Esophagus muscularis mucosa (tissue), 4 donors: ENCODE data around the gene ZNF296. TPM values are rescaled to one million over a fixed set of nuclear protein-coding genes. Genes with fewer than 3 reads are reported as not detected.

Experiments
- DNase-seq: peaks from one replicate; pipeline ENCODE4 v3.0.0-alpha.2; 2017; ENCODE audit errors: extremely low spot score
- H3K27ac ChIP-seq, 4 donors: fragments of 200-600 bp; sonication (generic); replicated peaks in 1 of 4; 1 replicate in 3 of 4; 2 replicates in 1 of 4; pipeline ENCODE4 v1.5.1; 2016 to 2019; ENCODE audit warnings: mild to moderate bottlenecking in 1 of 4
- H3K27me3 ChIP-seq, 4 donors: fragments of 200-600 bp; sonication (generic); one replicate each; pipeline versions ENCODE4 v1.5.1 to v1.6.0; 2016 to 2019
- H3K36me3 ChIP-seq, 4 donors: fragments of 200-600 bp; sonication (generic); one replicate each; pipeline ENCODE4 v1.5.1; 2016 to 2019
- H3K4me1 ChIP-seq, 4 donors: fragments of 200-600 bp; sonication (generic); one replicate each; pipeline ENCODE4 v1.5.1; 2016 to 2019
- H3K4me3 ChIP-seq, 4 donors: fragments of 200-600 bp; sonication (generic); 1 replicate in 2 of 4; 2 replicates in 2 of 4; pipeline ENCODE4 v1.5.1; 2016 to 2019; ENCODE audit warnings: mild to moderate bottlenecking in 4 of 4, moderate library complexity in 1 of 4
- H3K9me3 ChIP-seq, 4 donors: fragments of 200-600 bp; sonication (generic); 1 replicate in 3 of 4; 2 replicates in 1 of 4; pipeline ENCODE4 v1.5.1; 2016 to 2019
- CTCF ChIP-seq, 3 experiments: fragments of 200-600 bp in 2 of 3; fragments of 450-650 bp in 1 of 3; sonication (generic) in 2 of 3; IDR thresholded peaks; one replicate each; pipeline ENCODE4 v1.5.1; 2017 to 2019; ENCODE audit warnings: antibody characterized with exemption in 3 of 3, mild to moderate bottlenecking in 2 of 3, moderate library complexity in 1 of 3
- EP300 ChIP-seq: sonication (generic); formaldehyde crosslinking; IDR thresholded peaks from one replicate; pipeline ENCODE4 v1.6.1; 2017; ENCODE audit warnings: antibody characterized with exemption
- POLR2A ChIP-seq: fragments of 450-650 bp; IDR thresholded peaks from one replicate; pipeline ENCODE4 v1.6.1; 2017; ENCODE audit warnings: antibody characterized with exemption, moderate library complexity, mild to moderate bottlenecking, low read depth
- POLR2AphosphoS5 ChIP-seq, 2 donors: sonication (generic); formaldehyde crosslinking; IDR thresholded peaks; one replicate each; pipeline ENCODE4 v1.6.1; 2017; ENCODE audit warnings: antibody characterized with exemption in 2 of 2
- WGBS: methylation state at CpG from one replicate; pipeline ENCODE4 v1.1.5; 2018; 5-methylcytosine and 5-hydroxymethylcytosine counted together
- intact Hi-C: fragments of 100-400 bp; cut with DNase I; formaldehyde crosslinking; loops from one replicate; pipeline ENCODE4 v1.15.1; 2023
- total RNA-seq, 4 donors: library from RNA; depleted of rRNA; stranded (reverse); fragments of >200 nt; gene quantifications; one replicate each; pipeline versions ENCODE4 v1.1.0 to v1.2.1, GENCODE V29; 2016

Gene ZNF296
- total RNA-seq: under 1 TPM in 2 of 4 donors, not detected in 2; 0.17 to 0.23 TPM

- H3K27ac ChIP-seq: peak within 1 kb of the TSS; percentile 44 to 69 (median 64)
- H3K27me3 ChIP-seq: no peaks in the 10 kb centered on the region
- peak within 1 kb of the TSS; percentile 54 to 64 (median 56) for H3K4me3 ChIP-seq
- no peak for TF ChIP-seq EP300
- TF ChIP-seq POLR2AphosphoS5 (IDR thresholded peaks at IDR 0.05): peak; percentile 50 to 54
- no peak for TF ChIP-seq CTCF (IDR thresholded peaks at IDR 0.05)
- no peak for TF ChIP-seq POLR2A
- H3K36me3 ChIP-seq: peaks cover 0 to 14% (median 10%) of the 10 kb centered on the region in 4 donors
- intact Hi-C loops: loop anchor here (10.0 kb wide), 1 partner anchor 181 kb away; the partner anchor contains the start of gene TOMM40
- no peak for DNase-seq
- H3K4me1 ChIP-seq: peaks cover 32 to 49% (median 48%) of the 10 kb centered on the region in 4 donors
- WGBS: 7% methylated on average over 38 of the region's 81 CpGs
- H3K9me3 ChIP-seq: no peaks in the 10 kb centered on the region
Observed at GRCh38 chr19:45076029-45076850, at the start of gene ZNF296. TSS of gene ZNF296 (minus strand) at chr19:45076478. CDS start at chr19:45076373, 105 bp downstream.

- TF ChIP-seq EP300 (no peak), CTCF (IDR thresholded peaks at IDR 0.05) (no peak), POLR2A (no peak), POLR2AphosphoS5 (IDR thresholded peaks at IDR 0.05) (no peak)
- Histone ChIP-seq H3K36me3 (peaks cover 0 to 8% (median 0%) of the 10 kb centered on the region in 4 donors), H3K9me3 (no peaks in the 10 kb centered on the region), H3K27ac (no peak overlapping the region), H3K4me3 (no peak overlapping the region), H3K4me1 (peaks cover 0 to 14% (median 4%) of the 10 kb centered on the region in 4 donors), H3K27me3 (no peaks in the 10 kb centered on the region)
- WGBS: 89% methylated on average over 2 of the region's 9 CpGs
- intact Hi-C loops: no loop called here
- no peak for DNase-seq
Observed at GRCh38 chr19:45125360-45125759, 49.1 kb upstream of the ZNF296 start.

GRCh38 chr19:45124021-45124420, 47.7 kb upstream of the ZNF296 start:
- no peak for DNase-seq
- H3K36me3 ChIP-seq: peaks cover 0 to 7% (median 0%) of the 10 kb centered on the region in 4 donors
- intact Hi-C loops: no loop called here
- H3K27me3 ChIP-seq: no peaks in the 10 kb centered on the region
- peaks cover 0 to 10% (median 4%) of the 10 kb centered on the region in 4 donors for H3K4me1 ChIP-seq
- H3K4me3 ChIP-seq: no peak overlapping the region
- TF ChIP-seq POLR2AphosphoS5 (IDR thresholded peaks at IDR 0.05): no peak
- TF ChIP-seq POLR2A: no peak
- TF ChIP-seq CTCF (IDR thresholded peaks at IDR 0.05): no peak
- no peak for TF ChIP-seq EP300
- no peaks in the 10 kb centered on the region for H3K9me3 ChIP-seq
- WGBS: 96% methylated on average over 6 of the region's 6 CpGs
- no peak overlapping the region for H3K27ac ChIP-seq

GRCh38 chr19:45123440-45123850, 47.2 kb upstream of the ZNF296 start:
- Histone ChIP-seq H3K27ac (no peak overlapping the region), H3K4me1 (peaks cover 0 to 10% (median 7%) of the 10 kb centered on the region in 4 donors), H3K27me3 (no peaks in the 10 kb centered on the region), H3K4me3 (no peak overlapping the region), H3K9me3 (no peaks in the 10 kb centered on the region), H3K36me3 (peaks cover 0 to 2% (median 0%) of the 10 kb centered on the region in 4 donors)
- no peak for DNase-seq
- TF ChIP-seq POLR2AphosphoS5 (IDR thresholded peaks at IDR 0.05) (no peak), CTCF (IDR thresholded peaks at IDR 0.05) (no peak), POLR2A (no peak), EP300 (no peak)
- intact Hi-C loops: no loop called here
- 62% methylated on average over 9 of the region's 9 CpGs for WGBS
